Epithelial cell of esophagus (primary cell): ENCODE results near the gene GPR39.
A peak's percentile ranks its signal among the peaks of the same experiment; 100 is the strongest.

ENCODE experiments used
- DNase-seq: peaks from one replicate; pipeline ENCODE4 v3.0.0; 2010; ENCODE audit warnings: low read depth
- H3K4me3 ChIP-seq: 2 replicates; pipeline ENCODE4 v1.5.1; 2011; ENCODE audit warnings: mild to moderate bottlenecking, low read length, control low read depth
- TF ChIP-seq, protein P1 (sequence below): IDR thresholded peaks from 2 replicates; pipeline ENCODE4 v1.5.1; 2011; ENCODE audit warnings: low read depth, mild to moderate bottlenecking, low read length, control low read depth, inconsistent platforms; ENCODE audit not compliant: insufficient read depth; ENCODE audit errors: missing control alignments

GPR39 gene

DNA sequence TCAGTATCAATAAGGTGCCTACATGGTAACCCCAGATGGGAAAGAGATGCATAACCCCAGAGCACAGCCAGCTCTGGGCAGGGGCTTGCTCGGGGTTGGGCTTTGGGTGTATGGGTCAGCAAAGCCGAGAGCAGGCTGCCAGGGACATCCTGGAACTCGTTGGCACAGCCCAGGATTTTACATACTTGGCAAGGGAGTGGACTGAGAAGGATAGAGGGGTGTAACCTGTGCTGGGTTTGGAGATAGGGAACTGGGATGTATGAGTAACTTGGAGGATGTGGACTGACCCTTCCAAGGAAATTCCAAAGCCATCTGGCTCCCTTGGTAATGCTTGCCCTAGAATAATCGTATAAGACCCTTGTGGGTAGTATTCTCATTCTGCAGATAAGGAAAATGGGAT lies 44.2 kb downstream of the GPR39 start:
- DNase-seq = no peak
- TF ChIP-seq, protein P1, sequence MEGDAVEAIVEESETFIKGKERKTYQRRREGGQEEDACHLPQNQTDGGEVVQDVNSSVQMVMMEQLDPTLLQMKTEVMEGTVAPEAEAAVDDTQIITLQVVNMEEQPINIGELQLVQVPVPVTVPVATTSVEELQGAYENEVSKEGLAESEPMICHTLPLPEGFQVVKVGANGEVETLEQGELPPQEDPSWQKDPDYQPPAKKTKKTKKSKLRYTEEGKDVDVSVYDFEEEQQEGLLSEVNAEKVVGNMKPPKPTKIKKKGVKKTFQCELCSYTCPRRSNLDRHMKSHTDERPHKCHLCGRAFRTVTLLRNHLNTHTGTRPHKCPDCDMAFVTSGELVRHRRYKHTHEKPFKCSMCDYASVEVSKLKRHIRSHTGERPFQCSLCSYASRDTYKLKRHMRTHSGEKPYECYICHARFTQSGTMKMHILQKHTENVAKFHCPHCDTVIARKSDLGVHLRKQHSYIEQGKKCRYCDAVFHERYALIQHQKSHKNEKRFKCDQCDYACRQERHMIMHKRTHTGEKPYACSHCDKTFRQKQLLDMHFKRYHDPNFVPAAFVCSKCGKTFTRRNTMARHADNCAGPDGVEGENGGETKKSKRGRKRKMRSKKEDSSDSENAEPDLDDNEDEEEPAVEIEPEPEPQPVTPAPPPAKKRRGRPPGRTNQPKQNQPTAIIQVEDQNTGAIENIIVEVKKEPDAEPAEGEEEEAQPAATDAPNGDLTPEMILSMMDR = no peak
- no peak overlapping the region for H3K4me3 ChIP-seq

DNA sequence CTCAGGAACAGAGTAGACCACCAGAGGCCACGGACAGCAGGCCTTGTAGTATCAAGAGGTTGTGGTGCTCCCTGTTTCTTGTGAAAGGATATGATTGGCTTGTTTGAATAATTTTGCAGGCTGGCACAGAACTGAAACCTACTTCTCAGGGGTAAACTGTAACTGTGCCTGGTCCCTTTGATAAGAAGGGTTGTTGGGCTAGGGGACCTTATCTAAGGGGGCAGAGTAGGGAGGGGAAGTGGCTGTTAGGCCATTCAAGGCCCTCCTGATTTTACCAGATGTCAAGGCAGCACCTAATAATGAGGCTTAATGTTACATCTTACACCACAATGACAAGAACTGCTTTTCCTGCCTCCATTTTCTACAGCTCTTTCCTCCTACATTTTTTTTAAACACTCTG lies 45.6 kb downstream of the GPR39 start:
- no peak overlapping the region for H3K4me3 ChIP-seq
- TF ChIP-seq, protein P1 = no peak
- no peak for DNase-seq

DNA sequence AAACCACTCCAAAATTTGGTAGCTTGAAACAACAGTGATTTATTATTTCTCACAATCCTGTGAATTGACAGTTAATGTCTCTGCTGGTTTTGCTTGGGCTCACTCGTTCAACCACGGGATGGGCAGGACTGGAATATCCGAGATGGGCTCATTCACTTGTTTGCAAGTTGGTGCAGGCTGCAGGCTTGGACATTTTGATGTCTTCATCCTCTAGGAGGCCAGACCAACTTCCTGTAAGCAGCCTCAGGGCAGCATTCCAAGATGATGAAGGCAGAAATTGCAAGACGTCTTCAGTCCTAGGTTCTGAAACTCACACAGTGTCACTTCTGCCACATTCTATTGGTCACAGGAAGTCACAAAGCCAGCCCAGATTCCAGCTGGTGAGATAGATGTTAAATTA lies 47.1 kb downstream of the GPR39 start:
- no peak overlapping the region for H3K4me3 ChIP-seq
- peak; percentile 88 for DNase-seq
- TF ChIP-seq, protein P1 = no peak

DNA sequence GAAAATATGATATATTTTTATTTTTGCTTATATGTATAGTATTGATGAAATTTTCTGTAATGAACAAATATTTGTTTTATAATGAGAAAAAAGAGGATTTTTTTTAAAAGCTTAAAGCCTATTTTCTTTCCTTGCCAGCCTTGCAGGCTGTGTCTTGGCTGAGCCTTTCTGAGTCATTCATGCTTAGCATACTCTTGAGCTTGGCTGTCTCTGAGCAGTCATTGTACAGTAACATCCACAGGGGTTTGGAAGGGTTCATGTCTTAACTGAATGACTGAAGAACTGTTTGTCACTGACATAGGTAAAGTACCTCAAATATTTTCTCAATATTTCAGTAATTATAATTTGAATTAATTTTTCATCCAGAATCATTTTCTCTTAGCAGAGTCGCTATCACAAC lies 49.3 kb downstream of the GPR39 start:
- peak; percentile 29 for DNase-seq
- H3K4me3 ChIP-seq = no peak overlapping the region
- TF ChIP-seq, protein P1 = no peak

DNA sequence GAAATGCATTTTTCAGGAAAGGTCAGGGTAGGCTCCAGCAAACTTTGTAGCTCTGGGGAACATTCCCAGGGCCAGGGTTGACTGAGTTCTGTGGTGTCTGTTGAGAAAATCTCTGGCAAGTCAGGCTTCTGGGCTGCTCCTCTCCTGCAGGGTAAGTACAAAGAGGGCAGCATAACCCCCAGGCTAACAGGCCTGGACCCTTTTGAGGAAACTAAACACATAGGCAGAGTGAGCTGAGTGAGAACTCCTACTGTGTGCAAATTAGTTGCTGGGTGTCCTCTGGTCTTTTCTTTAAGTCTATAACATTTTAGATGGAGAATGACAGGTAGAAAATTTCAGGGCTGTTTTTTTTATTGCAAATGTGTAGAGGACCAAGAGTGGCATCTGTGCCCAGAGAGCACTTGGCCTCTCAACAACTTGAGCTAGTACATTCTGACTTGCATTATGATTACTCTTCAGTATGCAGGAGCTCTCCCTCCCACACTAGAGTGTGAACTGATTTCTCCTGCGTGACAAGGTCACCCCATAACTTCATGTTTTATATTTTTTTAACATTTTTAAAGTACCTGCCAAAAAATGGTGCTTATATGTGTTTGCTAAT lies 49.9 kb downstream of the GPR39 start:
- no peak for DNase-seq
- TF ChIP-seq, protein P1 = no peak
- no peak overlapping the region for H3K4me3 ChIP-seq

DNA sequence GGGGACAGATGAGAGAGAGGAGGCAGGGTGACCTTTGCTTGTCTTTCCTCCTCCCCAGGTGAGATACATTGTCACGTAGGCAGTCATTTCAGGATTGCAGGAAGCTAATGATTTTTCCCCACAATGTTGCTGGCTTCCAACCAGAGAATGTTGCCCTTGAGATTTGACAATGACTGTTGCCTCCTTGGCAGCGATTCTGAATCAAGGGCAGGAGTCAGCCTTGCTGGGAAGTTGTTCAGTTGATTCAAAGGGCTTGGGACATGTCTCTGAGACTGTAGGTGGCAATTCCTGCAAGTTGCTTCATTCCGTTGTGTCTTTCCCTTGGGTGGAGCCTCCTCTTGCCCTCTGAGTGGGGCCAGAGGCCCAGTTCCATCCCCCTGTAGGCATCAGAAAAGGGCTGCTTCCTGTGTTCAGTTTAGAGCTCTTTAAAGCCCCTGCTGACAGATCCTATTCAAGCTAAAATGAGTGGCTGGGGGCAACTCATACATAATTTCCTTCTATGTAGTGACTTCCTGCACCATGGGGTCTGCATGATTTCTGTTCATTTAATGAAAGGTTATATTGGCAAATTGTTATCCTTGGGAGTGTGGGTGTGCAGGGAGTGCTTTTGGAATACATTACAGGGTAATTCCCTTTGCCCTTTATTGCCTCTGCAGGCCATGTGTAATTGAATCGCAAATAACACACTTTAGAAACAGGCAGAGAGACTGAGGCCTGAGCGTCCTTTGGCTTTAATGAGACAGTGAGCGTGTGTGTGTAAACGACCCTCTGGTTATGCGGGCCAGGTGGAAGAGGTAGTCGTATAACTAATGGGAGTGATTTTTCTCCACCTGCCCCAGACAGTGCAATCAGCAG lies 52.4 kb downstream of the GPR39 start:
- no peak overlapping the region for H3K4me3 ChIP-seq
- TF ChIP-seq, protein P1 = no peak
- no peak for DNase-seq
